Right lobe of liver (tissue), 4 donors: ENCODE measurements around the gene TMEM63C.

Experiments used
- POLR2A ChIP-seq: fragments of 450-650 bp; IDR thresholded peaks from one replicate; pipeline ENCODE4 v1.6.1; 2017; ENCODE audit warnings: antibody characterized with exemption, mild to moderate bottlenecking
- TF ChIP-seq, protein P1 (sequence below), 4 donors: fragments of 200-600 bp in 3 of 4; fragments of 450-650 bp in 1 of 4; IDR thresholded peaks; one replicate each; pipeline versions ENCODE4 v1.5.1 to v1.8.0; 2016 to 2022; ENCODE audit warnings: antibody characterized with exemption in 4 of 4, mild to moderate bottlenecking in 2 of 4
- donor health status: DM: no; HTN: no; CAD: no.
- donor health status: DM: no; HTN: no; CAD: no.
- donor health status: DM: no; HTN: yes; CAD: no.

DNA sequence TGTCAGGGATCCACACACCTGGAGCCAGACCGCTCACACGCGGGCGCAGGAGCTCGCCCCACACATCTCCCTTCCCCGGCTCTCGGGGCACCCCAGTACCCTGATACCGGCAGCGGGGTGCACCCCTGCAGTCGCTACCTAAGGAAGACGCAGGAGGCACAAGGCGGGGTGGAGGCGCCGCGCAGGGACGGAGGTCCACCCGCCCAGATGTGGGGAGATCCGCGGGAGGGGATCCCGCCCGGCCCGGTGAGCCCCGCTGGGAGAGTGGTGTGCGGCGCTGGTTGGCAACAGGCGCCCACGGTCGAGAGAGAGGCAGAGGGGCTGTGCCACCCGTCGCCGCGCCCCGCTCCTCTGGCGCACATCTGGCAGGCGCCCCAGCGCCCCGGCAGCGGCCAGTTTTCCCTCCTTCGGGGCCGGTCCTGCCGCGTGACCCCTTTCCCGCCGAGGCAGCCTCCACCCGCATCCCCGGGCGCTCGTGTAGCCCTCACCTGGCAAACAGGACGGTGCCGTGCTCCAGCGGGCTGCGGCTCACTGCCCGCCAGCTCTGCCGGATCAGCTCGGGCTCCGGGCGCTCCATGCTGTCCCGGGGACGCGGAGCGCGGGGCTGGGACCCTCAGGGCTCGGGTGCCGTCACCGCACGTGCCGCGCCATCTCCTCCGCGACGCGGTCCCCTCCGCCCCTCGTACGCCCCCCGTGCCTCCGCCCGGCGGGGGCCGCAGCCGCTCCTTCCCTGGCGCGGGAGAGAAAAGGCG, 88.9 kb downstream of the TMEM63C start:
- TF ChIP-seq, protein P1, sequence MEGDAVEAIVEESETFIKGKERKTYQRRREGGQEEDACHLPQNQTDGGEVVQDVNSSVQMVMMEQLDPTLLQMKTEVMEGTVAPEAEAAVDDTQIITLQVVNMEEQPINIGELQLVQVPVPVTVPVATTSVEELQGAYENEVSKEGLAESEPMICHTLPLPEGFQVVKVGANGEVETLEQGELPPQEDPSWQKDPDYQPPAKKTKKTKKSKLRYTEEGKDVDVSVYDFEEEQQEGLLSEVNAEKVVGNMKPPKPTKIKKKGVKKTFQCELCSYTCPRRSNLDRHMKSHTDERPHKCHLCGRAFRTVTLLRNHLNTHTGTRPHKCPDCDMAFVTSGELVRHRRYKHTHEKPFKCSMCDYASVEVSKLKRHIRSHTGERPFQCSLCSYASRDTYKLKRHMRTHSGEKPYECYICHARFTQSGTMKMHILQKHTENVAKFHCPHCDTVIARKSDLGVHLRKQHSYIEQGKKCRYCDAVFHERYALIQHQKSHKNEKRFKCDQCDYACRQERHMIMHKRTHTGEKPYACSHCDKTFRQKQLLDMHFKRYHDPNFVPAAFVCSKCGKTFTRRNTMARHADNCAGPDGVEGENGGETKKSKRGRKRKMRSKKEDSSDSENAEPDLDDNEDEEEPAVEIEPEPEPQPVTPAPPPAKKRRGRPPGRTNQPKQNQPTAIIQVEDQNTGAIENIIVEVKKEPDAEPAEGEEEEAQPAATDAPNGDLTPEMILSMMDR (IDR thresholded peaks at IDR 0.05) = no peak
- TF ChIP-seq POLR2A = no peak
